Upper lobe of left lung (tissue), 4 donors: ENCODE results near the gene PRKAR2B.

Experiments
- CTCF ChIP-seq, 6 experiments: fragments of 450-650 bp in 4 of 6; fragments of 200-600 bp in 2 of 6; sonication (generic) in 2 of 6; IDR thresholded peaks; one replicate each; pipeline ENCODE4 v1.5.1; 2016 to 2019; ENCODE audit warnings: antibody characterized with exemption in 6 of 6
- POLR2A ChIP-seq, 4 donors: fragments of 450-650 bp; IDR thresholded peaks; one replicate each; pipeline ENCODE4 v1.5.1; 2016 to 2017; ENCODE audit warnings: antibody characterized with exemption in 4 of 4, mild to moderate bottlenecking in 2 of 4
- POLR2AphosphoS5 ChIP-seq, 2 donors: sonication (generic); formaldehyde crosslinking; IDR thresholded peaks; one replicate each; pipeline ENCODE4 v1.5.1; 2017; ENCODE audit warnings: antibody characterized with exemption in 2 of 2

GRCh38 chr7:107133396-107133795 lies 88.9 kb downstream of the PRKAR2B start:
- no peak for TF ChIP-seq CTCF (IDR thresholded peaks at IDR 0.05)
- no peak for TF ChIP-seq POLR2AphosphoS5 (IDR thresholded peaks at IDR 0.05)
- no peak for TF ChIP-seq POLR2A (IDR thresholded peaks at IDR 0.05)
